NT2/D1 (cell line): ENCODE results near the gene TNFRSF8.

Experiments
- SUZ12 ChIP-seq: IDR thresholded peaks from 2 replicates; pipeline ENCODE4 v1.6.1; 2011; ENCODE audit not compliant: insufficient read length, insufficient read depth; ENCODE audit errors: extremely low read depth
- YY1 ChIP-seq: IDR thresholded peaks from 2 replicates; pipeline ENCODE4 v1.6.1; 2011; ENCODE audit not compliant: insufficient read length, insufficient read depth
- ZNF274 ChIP-seq: IDR thresholded peaks from 2 replicates; pipeline ENCODE4 v1.6.1; 2011; ENCODE audit warnings: mild to moderate bottlenecking, low read depth, low read length

GRCh38 chr1:12021616-12022015 is 41.5 kb upstream of the TNFRSF8 start:
- TF ChIP-seq SUZ12 (no peak), YY1 (no peak), ZNF274 (no peak)
